PC-9 (cell line): ENCODE data around the gene ARHGEF7. TPM values are rescaled to one million over a fixed set of nuclear protein-coding genes. Genes with fewer than 3 reads are reported as not detected.

Experiments
- BruUV-seq: library from RNA; stranded (reverse); fragments of 400-500 nt; replicated peaks from 2 replicates; lab custom pipeline; 2021; lab: Mats Ljungman, UMichigan
- CTCF ChIA-PET: fragments of 300-600 bp; sonication (Branson Sonifier 250); formaldehyde crosslinking; loops from one replicate; lab custom pipeline; 2022; ENCODE audit warnings: antibody characterized with exemption; lab: Charles Lee
- POLR2A ChIA-PET: fragments of 300-600 bp; sonication (Branson Sonifier 250); formaldehyde crosslinking; loops from one replicate; lab custom pipeline; 2022; ENCODE audit warnings: antibody characterized with exemption; ENCODE audit not compliant: unreplicated experiment; lab: Charles Lee
- DNase-seq, 2 experiments: peaks; one replicate each; pipeline versions ENCODE4 v3.0.0 to v3.0.0-alpha.2; 2015 to 2022; ENCODE audit warnings: mixed read lengths in 1 of 2
- H2AFZ ChIP-seq: fragments of 200-600 bp; sonication (generic); 2 replicates; pipeline ENCODE4 v1.8.1; 2017; ENCODE audit warnings: antibody characterized with exemption
- H3F3A ChIP-seq: fragments of 200-600 bp; sonication (generic); 2 replicates; pipeline ENCODE4 v1.8.1; 2017; ENCODE audit warnings: antibody characterized with exemption, mild to moderate bottlenecking, low read depth; ENCODE audit not compliant: insufficient read depth
- H3K27ac ChIP-seq: fragments of 200-600 bp; sonication (generic); 2 replicates; pipeline ENCODE4 v1.6.1; 2016; ENCODE audit warnings: mixed run types
- H3K27me3 ChIP-seq: fragments of 200-600 bp; sonication (generic); 2 replicates; pipeline ENCODE4 v1.6.1; 2016; ENCODE audit warnings: low read depth, mixed run types; ENCODE audit not compliant: insufficient read depth
- H3K36me3 ChIP-seq: fragments of 200-600 bp; sonication (generic); 2 replicates; pipeline ENCODE4 v1.6.1; 2016; ENCODE audit warnings: low read depth, mixed run types
- H3K4me1 ChIP-seq: fragments of 200-600 bp; sonication (generic); replicated peaks from 2 replicates; pipeline ENCODE4 v1.6.1; 2016; ENCODE audit warnings: mixed run types; ENCODE audit not compliant: insufficient read depth
- H3K4me2 ChIP-seq: fragments of 200-600 bp; sonication (generic); 2 replicates; pipeline ENCODE4 v1.6.1; 2017; ENCODE audit warnings: mixed run types
- H3K4me3 ChIP-seq: fragments of 200-600 bp; sonication (generic); 2 replicates; pipeline ENCODE4 v1.6.1; 2016; ENCODE audit warnings: mixed run types
- H3K79me2 ChIP-seq: fragments of 200-600 bp; sonication (generic); 2 replicates; pipeline ENCODE4 v1.6.1; 2017; ENCODE audit warnings: low read depth, mixed run types
- H3K9me2 ChIP-seq: fragments of 200-600 bp; sonication (generic); 2 replicates; pipeline ENCODE4 v1.8.1; 2017; ENCODE audit warnings: mild to moderate bottlenecking; ENCODE audit not compliant: insufficient read depth
- H3K9me3 ChIP-seq: fragments of 200-600 bp; sonication (generic); 2 replicates; pipeline ENCODE4 v1.8.1; 2016; ENCODE audit warnings: low read depth; ENCODE audit not compliant: insufficient read depth
- H4K20me1 ChIP-seq: fragments of 200-600 bp; sonication (generic); 2 replicates; pipeline ENCODE4 v1.8.1; 2017; ENCODE audit not compliant: insufficient read depth
- CTCF ChIP-seq: fragments of 200-600 bp; sonication (generic); conservative IDR thresholded peaks from 2 replicates; pipeline ENCODE4 v1.6.1; 2017; ENCODE audit warnings: mixed run types, antibody characterized with exemption, mild to moderate bottlenecking, moderate library complexity
- EZH2 ChIP-seq: fragments of 200-600 bp; sonication (generic); IDR thresholded peaks from 2 replicates; pipeline ENCODE4 v1.8.0; 2017; ENCODE audit warnings: antibody characterized with exemption, low read depth
- intact Hi-C: fragments of 100-400 bp; cut with micrococcal nuclease; formaldehyde crosslinking; loops from one replicate; pipeline ENCODE4 v1.10.0; 2022; ENCODE audit not compliant: unreplicated experiment
- total RNA-seq: library from RNA; stranded (reverse); gene quantifications from 2 replicates; pipeline ENCODE4 v1.2.3, GENCODE V29; 2021

Gene ARHGEF7
- total RNA-seq, 1 experiment from 2014 or later = 37.0 TPM

- 0 out of 2 replicates have a peak, but pooled peaks cover 4% of the 10 kb centered on the region for H3K9me3 ChIP-seq
- H3K36me3 ChIP-seq = no peaks in the 10 kb centered on the region
- no peak overlapping the region for H2AFZ ChIP-seq
- DNase-seq = no peak
- H3K79me2 ChIP-seq = no peaks in the 10 kb centered on the region
- ChIA-PET CTCF (no interaction called here), POLR2A (no interaction called here)
- no peak overlapping the region for H3K27ac ChIP-seq
- TF ChIP-seq CTCF (no peak), EZH2 (peak; percentile 41; the same call in 1 of the 2 replicates)
- H4K20me1 ChIP-seq = peaks cover 5% of the 10 kb centered on the region; the same call in 1 of the 2 replicates
- no peaks in the 10 kb centered on the region for H3K9me2 ChIP-seq
- no peaks in the 10 kb centered on the region for H3F3A ChIP-seq
- no TSS peak for BruUV-seq
- no peaks in the 10 kb centered on the region for H3K4me1 ChIP-seq
- H3K27me3 ChIP-seq = peaks cover 92% of the 10 kb centered on the region
- H3K4me2 ChIP-seq = no peak overlapping the region
- intact Hi-C loops = no loop called here
- H3K4me3 ChIP-seq = no peak overlapping the region
Measured at GRCh38 chr13:111338841-111339240, 223.7 kb downstream of the ARHGEF7 start.

GRCh38 chr13:111339366-111340143, 224.4 kb downstream of the ARHGEF7 start:
- H3K27ac ChIP-seq = no peak overlapping the region
- no peak overlapping the region for H3K4me2 ChIP-seq
- ChIA-PET CTCF (no interaction called here), POLR2A (no interaction called here)
- DNase-seq = no peak
- no peak overlapping the region for H3K4me3 ChIP-seq
- no peak overlapping the region for H2AFZ ChIP-seq
- H4K20me1 ChIP-seq = peaks cover 5% of the 10 kb centered on the region; the same call in 1 of the 2 replicates
- no TSS peak for BruUV-seq
- no peaks in the 10 kb centered on the region for H3K36me3 ChIP-seq
- intact Hi-C loops = no loop called here
- H3K27me3 ChIP-seq = peaks cover 92% of the 10 kb centered on the region
- TF ChIP-seq CTCF (no peak), EZH2 (peak; percentile 95; the same call in 1 of the 2 replicates)
- no peaks in the 10 kb centered on the region for H3K4me1 ChIP-seq
- no peaks in the 10 kb centered on the region for H3F3A ChIP-seq
- H3K9me2 ChIP-seq = no peaks in the 10 kb centered on the region
- 0 out of 2 replicates have a peak, but pooled peaks cover 4% of the 10 kb centered on the region for H3K9me3 ChIP-seq
- H3K79me2 ChIP-seq = no peaks in the 10 kb centered on the region

- H3K27ac ChIP-seq = no peak overlapping the region
- peaks cover 91% of the 10 kb centered on the region for H3K27me3 ChIP-seq
- no peak for DNase-seq
- no peak overlapping the region for H3K4me3 ChIP-seq
- peaks cover 5% of the 10 kb centered on the region; the same call in 1 of the 2 replicates for H4K20me1 ChIP-seq
- no peaks in the 10 kb centered on the region for H3K36me3 ChIP-seq
- H2AFZ ChIP-seq = no peak overlapping the region
- ChIA-PET POLR2A (no interaction called here), CTCF (no interaction called here)
- H3K4me1 ChIP-seq = no peaks in the 10 kb centered on the region
- H3K9me3 ChIP-seq = no peaks in the 10 kb centered on the region
- no peak overlapping the region for H3K4me2 ChIP-seq
- no TSS peak for BruUV-seq
- H3K79me2 ChIP-seq = no peaks in the 10 kb centered on the region
- intact Hi-C loops = no loop called here
- H3K9me2 ChIP-seq = no peaks in the 10 kb centered on the region
- no peak for TF ChIP-seq CTCF
- no peak for TF ChIP-seq EZH2
- no peaks in the 10 kb centered on the region for H3F3A ChIP-seq
Measured at GRCh38 chr13:111341886-111342285, 226.8 kb downstream of the ARHGEF7 start.
